ENCODE measurements around the gene PSMD13.

PSMD13 gene

DNA sequence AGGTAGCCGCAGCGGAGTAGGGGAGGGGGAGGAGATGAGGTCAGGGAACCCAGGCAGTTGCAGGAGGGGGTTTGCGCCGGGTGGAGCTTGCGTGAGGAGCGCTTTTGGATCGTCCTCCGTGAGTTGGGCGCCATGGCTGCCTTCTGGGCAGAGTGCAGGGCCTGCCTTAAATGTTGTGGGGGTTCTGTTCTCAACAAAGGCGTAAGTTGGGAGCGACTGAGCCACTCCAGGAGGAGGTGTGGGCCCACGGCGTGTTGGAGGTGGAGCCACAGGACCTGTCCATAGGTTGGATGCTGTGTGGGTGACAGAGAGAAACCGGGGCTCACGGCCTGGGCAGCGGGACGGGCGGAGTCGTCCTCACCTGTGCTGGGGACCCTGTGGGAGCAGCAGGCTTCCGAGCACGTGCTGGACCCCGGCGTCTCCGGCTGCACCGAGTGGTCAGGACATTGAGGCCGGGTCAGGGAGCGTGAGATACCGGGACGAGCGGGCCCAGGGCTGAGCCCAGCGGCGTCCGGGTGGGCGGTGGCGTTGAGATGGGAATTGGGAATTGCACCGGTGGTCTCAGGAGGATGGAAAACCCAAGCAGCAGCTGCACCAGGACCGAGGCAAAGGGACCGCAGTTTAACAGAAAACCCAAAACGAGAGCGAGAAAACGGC, 51.2 kb downstream of the PSMD13 start:
- no peak for DNase-seq (ENCODE audit: low read depth in 2 of 2)

DNA sequence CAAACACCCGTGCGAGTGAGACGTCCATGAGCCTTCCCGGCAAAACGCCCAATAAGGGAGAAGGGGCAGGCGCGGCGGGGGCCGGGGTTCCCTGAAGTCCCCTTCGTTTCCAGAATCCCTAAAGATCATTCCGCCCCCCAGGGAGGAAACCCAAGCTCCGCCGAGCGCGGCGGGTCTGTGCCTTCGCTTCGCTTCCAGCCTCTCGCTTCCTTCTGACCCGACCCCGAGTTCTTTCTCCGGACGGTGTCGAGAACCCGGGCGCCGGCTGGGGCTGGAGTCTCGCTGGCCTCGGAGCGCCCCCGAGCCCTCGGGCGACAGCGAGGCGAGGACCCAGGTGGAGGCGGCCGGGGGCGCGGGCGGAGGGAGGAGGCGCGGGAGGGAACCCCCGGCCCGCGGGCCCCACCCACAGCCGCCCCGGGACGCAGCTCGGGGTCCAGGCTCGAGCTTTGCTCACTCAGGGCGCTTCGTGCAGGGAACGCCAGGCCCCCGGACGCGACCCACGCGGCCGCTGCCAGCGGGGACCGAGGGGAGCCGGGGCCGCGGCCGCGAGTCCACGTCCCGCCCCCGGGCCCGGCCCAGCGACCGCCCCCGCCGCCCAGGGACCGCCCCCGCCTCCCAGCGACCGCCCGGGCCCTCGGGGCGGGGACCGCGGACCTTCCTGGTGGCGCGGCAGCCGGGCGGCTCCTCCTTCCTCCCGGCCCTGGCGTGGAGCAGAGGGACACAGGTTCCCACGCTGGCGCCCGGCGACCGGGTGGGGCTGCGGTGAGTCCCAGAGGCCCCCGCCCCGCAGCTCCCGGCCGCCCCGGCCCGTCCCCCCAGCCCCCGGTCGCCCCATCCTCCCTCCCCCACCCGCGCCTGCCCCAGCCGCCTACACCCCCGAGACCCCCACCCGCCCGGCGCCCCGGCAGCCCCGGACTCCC, 52.0 kb downstream of the PSMD13 start, which contains the start of gene PGGHG:
TSS of gene PGGHG (plus strand) at position 649 of the 920 bp plus-strand sequence. CDS start 691 bp downstream, outside the sequence.
- DNase-seq (ENCODE audit: low read depth in 2 of 2), result peak in 1 of 2 donors; percentile 30

DNA sequence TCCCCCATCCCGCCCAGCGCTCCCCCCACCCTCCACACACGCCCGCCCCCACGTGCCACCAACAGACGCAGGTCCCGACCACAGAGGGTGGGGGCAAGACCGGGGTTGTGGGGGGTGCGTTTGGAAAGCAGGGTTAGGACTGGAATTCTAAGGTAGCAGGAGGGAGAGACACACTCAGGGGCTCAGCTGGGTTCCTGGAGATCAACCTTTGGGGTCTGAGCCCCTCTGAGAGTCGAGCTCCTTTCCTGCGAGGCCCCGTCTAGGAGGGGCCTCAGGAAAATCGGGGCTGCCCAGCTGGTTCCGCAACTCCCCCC, 52.6 kb downstream of the PSMD13 start:
- no peak for DNase-seq (ENCODE audit: low read depth in 2 of 2)

DNA sequence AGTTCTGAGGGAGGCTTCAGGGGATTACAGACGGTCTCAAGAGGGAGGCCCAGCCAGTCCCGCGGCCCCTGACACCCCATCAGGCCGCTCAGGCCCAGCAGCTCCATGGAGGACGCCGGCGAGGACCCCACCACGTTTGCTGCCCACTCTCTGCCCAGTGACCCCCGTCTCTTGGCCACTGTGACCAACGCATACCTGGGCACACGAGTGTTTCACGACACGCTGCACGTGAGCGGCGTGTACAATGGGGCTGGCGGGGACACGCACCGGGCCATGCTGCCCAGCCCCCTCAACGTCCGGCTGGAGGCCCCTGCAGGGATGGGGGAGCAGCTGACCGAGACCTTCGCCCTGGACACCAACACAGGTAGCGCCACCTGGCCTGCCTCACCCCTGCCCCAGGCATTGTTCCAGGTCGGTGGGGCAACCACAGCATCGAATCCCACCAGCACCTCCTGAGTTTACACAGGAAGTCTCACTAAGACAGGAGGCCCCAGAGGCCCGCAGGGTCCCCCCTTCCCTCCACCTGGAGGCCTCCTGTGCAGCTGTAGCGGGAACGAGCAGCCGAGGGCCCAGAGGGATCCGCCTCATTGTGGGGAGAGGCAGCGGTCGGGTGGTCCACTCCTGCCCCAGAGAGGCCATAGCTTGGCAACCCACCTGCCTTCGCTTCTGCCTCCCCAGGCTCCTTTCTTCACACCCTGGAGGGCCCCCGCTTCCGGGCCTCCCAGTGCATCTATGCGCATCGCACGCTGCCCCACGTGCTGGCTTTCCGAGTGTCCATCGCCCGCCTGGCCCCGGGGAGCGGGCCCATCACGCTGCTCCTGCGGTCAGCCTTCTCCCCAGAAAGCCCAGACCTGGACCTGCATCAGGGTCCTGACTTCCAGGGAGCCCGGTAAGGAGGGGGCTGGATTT, 53.2 kb downstream of the PSMD13 start:
- DNase-seq (ENCODE audit: low read depth in 2 of 2), result no peak

DNA sequence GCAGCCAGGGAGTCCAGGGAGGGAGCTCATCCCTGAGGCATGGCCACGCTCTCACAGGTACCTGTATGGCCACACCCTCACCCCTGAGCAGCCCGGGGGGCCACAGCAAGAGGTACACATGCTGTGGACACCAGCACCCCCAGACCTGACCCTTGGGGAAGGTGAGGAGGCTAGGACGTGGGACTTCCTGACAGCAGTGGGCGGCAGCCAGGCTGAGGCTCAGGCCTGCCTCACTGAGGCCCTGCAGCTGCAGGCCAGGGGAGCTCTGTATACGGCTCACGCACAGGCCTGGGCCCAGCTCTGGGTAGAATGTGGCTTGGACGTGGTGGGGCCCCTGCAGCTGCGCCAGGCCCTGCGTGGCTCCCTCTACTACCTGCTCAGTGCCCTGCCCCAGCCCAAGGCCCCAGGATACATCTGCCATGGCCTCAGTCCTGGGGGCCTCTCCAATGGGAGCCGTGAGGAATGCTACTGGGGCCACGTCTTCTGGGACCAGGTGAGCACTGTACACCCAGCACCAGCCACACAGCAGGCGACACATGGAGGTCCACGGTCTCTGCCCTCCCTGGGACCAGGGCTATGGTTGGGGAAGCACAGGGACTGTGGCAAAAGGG, 54.0 kb downstream of the PSMD13 start:
- DNase-seq (ENCODE audit: low read depth in 2 of 2), result no peak

DNA sequence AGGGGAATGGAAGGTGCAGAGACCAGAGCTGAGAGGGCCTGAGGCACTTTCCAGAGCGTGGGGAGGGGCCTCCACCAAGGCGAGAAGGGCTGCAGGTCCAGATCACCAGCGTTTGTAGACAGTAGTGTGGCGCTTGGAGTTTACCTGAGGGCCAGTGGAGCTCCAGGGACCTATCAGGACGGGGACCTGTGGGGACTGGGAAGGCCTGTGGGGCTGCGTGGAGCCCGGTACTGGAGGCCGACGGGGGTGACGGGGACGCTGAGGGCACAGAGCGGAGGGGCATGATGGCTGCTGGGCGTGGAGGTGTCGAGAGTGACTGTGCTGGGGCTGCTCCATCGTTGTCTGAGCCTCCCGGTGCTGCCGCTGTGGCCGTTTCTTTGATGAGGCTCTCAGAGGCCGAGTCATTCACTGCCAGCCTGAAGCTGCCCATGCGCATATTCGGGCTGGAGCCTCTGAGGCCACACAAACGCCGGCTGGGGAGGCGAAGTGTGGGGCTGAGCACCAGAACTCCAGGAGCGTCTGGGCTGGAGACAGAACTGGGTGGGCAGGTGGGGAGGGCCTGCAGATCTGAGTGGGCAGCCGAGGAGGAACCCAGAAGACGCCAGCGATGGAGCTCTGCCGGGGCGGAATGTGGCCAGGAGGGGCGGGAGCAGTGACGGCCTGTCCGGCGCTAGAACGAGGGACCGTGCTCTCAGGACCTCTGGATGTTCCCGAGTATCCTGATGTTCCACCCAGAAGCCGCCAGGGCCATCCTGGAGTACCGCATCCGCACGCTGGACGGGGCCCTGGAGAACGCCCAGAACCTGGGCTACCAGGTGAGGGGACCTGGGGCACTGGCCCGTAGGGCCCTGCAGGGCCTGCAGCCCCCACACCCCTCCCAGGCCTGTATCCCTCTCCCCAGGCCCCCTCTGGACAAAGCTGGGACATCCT, 54.8 kb downstream of the PSMD13 start:
- no peak for DNase-seq (ENCODE audit: low read depth in 2 of 2)

DNA sequence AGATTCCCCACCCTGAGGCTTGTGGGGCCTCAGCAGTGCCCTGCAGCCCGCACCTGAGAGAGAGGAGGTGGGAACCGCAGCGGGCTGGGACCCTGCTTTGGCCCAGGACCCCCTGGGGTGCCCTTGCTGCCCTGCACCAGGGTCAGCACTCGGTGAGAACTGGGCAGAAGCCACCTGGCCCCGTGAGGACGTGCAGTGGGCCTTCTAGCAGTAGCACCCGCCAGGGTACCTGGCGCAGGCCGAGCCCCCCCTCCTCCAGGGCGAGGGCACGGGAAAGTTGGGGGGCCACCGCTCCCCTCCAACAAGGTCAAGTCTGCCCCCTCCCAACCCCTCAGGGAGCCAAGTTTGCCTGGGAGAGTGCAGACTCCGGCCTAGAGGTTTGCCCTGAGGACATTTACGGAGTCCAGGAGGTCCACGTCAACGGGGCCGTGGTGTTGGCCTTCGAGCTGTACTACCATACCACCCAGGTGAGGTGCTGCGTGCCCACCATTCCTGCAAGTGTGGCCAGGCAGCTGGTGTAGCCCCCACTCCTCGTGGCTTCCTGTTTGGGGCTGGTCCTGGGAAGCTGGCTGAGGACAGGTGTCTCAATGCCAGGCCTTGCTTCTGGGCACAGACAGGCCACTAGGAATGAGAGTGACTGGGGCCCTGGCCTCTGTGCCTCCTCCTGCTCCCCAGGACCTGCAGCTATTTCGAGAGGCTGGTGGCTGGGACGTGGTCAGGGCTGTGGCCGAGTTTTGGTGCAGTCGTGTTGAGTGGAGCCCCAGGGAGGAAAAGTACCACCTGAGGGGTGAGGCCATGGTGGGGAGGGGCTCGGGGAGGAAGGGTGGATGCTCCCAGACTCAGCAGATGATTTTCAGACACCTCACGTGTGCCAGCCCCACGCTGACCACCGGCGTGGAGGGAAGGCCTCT, 55.7 kb downstream of the PSMD13 start:
- no peak for DNase-seq (ENCODE audit: low read depth in 2 of 2)

DNA sequence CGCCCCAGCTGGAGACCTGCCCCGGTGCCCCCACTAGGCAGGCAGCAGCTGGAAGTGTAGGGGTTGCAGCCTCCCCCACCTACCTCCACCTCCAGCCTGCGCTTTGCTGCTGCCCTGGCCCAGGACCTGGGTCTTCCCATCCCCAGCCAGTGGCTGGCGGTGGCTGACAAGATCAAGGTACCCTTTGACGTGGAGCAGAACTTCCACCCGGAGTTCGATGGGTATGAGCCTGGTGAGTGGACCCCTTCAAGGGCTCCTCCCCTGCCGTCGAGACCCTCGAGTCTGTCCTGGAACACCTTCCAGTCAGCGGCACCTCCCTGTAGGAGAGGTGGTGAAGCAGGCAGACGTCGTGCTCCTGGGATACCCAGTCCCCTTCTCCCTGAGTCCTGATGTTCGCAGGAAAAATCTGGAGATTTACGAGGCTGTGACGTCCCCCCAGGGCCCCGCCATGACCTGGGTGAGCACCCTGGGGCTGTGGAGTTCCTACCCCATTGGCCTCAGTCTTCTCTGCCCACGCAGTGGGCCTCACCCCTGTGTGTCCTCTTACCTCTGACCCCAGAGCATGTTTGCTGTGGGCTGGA, 56.6 kb downstream of the PSMD13 start:
- no peak for DNase-seq (ENCODE audit: low read depth in 2 of 2)

DNA sequence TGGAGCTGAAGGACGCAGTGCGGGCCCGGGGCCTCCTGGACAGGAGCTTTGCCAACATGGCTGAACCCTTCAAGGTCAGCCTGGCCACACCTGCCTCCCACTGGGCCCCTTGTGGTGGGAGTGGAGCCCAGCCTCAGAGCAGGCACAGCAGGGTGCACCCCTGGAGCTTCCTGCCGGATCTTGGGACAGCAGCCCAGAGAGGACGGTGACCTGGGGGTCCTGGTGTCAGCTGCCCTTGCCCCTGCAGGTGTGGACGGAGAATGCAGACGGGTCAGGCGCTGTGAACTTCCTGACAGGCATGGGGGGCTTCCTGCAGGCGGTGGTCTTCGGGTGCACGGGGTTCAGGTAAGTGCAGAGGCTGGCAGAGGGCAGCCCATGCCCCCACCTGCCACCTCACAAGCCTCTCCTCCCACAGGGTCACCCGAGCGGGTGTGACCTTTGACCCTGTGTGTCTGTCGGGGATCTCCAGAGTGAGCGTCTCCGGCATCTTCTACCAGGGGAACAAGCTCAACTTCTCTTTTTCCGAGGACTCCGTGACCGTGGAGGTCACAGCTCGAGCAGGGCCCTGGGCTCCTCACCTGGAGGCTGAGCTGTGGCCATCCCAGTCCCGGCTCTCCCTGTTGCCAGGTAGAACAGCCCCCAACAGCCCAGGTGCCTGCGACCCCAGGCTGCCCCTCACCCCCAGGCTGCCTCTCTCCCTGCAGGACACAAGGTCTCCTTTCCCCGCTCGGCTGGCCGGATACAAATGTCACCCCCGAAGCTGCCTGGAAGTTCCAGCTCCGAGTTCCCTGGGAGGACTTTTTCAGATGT, 57.3 kb downstream of the PSMD13 start:
- DNase-seq (ENCODE audit: low read depth in 2 of 2), result no peak

DNA sequence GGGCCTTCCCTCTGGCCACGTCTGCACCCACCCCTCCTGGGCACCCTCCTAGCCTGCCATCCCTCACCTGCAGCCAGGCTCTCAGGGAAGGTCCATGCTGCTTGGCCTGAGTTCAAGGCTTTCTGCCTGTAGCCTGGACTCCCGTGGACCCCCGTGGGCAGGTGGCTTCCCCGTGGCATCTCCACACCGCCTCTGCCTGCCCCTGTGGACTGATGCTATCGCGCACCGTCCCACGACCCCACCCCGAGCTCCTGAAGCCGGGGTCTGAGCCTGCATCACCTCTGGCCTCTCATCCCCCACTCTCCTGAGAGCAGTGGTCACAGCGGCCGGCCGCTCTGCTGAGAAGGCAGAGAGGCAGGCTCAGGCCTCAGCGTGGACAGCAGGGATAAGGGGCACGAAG, 58.0 kb downstream of the PSMD13 start:
- no peak for DNase-seq (ENCODE audit: low read depth in 2 of 2)

DNA sequence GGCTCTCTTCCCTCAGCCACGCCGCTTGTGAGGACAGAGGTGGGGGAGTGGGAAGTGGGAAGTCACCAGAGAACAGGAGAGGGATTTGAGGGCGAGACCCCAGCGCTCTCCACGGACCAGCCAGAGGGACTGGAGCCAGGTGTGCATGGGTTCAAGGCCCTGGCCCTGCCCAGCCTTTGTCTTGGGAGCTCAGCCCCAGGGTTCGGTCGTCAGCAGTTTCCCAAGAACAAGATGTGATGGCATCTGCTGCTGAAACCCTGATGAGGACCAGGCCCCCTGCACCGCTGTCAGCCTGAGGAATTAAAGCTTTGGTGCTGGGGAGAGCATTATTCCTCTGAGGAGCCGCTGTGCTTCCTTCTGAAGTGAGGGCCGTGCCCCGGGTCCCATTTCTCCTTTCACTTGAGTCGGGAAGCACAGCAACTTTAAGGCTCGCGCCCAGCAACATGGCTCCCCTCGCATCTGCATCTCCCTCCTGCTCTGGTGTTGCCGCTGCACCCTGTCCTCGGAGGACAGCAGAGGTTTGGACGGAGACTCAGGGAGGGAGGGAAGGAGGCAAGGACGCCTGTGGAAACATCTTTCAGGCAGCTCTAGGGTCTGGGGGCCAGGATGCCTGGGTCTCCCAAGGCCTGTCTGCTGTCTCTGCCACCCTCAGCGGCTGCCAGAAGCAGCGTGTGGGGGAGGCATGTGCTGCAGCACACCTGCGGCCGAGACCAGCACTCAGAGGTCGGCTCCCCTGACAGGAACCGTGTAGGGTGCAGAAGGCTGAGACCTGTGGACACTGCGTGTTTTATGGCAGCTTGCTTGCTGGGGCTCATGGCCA, 58.8 kb downstream of the PSMD13 start:
- DNase-seq (ENCODE audit: low read depth in 2 of 2), result no peak

DNA sequence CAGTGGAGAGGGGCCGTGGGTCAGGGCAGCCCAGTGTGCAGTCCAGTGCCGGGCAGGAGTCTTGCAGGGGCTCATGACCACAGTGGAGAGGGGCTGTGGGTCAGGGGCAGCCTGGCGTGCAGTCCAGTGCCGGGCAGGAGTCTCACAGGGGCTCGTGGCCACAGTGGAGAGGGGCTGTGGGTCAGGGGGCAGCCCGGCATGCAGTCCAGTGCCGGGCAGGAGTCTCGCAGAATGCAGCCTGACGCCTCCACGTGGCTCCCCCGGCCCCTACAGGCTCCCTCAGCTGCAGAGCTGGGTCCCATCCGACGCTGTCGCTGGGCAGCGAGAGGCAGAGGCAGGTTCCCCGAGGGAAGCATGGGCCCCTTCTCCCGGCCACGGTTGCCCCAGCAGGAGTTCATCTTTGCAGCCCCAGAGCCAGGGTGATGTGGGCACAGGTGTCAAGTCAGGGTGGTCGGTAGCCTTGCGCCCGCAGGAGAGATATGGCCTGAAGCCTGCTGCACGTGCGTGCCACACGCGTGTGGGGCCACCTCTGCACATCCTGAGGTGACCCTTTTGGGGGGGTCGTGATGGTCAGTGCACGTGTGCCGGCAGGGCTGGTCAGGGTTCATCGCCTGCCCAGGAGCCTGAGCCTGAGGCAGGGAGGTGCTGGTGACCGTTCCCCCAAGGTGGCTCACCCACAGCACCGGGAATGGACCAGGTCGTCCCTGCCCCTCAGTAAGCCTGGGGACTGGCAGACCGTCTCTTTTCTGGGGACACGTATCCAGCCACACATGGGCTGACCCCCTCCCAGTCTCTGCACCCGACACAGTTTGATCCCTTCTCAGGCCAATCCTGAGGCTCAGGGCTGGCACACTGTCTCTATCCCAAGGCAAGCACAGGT, 59.6 kb downstream of the PSMD13 start:
- DNase-seq (ENCODE audit: low read depth in 2 of 2), result no peak

DNA sequence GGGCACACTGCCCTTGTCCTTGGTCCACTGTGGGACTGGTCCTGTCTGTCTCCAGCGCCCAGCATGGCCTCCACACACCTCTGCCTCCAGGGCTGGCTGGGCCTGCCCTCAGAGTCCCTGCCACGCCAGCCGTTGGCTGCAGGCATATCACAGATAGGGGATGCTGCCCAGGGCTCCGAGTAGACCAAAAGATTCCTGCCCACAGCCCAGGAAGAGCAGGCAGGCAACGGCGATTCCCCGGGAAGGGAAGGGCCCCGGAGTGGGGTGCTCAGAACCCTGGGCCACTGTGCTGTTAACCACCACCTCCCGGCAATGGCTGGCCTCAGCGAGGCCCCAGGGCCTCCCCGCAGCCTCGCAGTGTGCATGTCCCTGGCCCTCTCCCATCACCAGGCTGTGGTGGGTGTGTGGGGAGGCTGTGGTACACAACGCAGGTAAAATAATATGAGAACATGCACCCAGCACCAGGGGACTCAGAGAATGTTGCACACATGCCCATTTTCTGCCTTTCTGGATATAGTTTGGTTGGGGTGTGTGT, 60.3 kb downstream of the PSMD13 start:
- DNase-seq (ENCODE audit: low read depth in 2 of 2), result no peak

DNA sequence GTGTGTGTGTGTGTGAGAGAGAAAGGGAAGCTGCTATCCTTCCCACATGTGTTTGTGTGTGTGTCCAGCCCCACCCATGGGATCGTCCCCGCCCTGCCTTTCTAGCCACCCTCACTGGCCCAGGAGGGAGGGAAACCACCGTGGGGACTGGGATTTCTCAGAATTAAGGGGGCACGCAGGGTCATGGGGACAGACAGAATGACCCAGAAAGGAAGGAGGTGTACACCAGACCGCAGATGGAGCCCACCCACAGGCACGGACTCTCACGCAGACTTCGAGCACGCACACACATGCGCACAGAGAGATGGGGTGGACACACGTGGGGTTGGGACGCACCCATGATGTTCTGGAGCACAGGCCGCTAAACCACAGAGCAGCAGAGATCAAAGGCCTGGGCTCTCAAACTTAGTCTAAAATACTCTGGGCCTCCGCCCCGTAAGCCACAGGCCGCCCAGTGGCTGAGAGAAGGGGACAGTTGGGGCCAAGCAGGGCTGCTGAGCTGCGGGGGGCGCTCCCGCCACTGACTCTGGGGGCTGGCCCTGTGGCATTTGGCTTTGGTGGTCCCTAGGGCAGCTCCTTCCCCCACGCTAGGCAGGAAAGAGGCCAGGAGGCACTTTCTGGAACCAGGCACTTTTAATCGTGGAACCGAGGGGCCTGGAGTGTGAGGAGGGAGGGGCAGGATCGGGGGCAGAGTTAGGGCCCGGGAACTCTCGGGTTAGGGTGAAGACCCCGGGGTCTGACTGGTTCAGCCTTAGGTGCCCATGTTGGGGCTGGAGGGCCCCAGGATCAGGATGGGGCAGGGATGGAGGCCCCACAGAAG, 61.0 kb downstream of the PSMD13 start:
- DNase-seq (ENCODE audit: low read depth in 2 of 2), result no peak

DNA sequence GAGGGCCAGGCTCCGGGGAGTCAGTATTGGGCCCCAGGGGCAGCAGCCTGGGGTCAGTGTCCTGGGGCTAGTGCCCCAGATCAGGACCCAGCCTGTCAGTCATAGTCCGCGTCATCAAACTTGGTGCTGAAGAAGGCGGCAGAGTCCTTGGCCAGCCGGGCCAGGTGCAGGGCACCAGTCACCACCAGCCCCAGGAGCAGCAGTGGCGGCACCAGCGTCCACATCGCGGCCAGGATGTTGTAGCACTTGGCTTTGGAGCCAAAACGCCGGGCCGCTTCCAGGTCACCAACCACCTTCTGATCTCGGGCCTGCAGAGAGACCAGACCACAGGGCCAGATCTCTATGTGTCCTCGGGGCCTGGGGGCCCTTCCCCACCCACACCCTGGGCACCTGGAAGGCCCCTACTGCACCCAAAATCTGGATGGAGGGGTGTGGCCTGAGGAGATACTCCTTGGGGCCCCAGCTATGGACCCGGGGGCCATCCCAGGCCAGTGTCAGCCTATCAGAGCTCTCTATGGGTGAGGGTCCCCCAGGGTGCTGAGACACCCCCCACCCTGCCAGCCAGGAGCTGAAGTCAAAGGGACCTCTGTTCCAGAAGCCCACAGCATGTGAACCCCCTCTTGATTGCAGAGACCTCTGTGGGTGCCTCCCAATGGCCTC, 61.8 kb downstream of the PSMD13 start:
- DNase-seq (ENCODE audit: low read depth in 2 of 2), result no peak

Measured in activated CD8-positive, alpha-beta memory T cell treated with anti-CD3 and anti-CD28 coated beads for 4 hours (primary cell).